D721Med (cell line): ENCODE data around the gene KDF1.

Experiments
- DNase-seq: peaks from one replicate; pipeline ENCODE4 v3.0.0; 2011; ENCODE audit warnings: low spot score; ENCODE audit not compliant: insufficient read length
- FAIRE-seq: peaks from 2 replicates; lab custom pipeline; 2011; peaks lifted over from hg19 to GRCh38; lab: Jason Lieb, UNC
- TF ChIP-seq, protein P1 (sequence below): IDR thresholded peaks from 2 replicates; pipeline ENCODE4 v1.5.1; 2012; ENCODE audit warnings: mild to moderate bottlenecking, control low read depth; ENCODE audit not compliant: insufficient read depth; ENCODE audit errors: missing control alignments

KDF1 gene

DNA sequence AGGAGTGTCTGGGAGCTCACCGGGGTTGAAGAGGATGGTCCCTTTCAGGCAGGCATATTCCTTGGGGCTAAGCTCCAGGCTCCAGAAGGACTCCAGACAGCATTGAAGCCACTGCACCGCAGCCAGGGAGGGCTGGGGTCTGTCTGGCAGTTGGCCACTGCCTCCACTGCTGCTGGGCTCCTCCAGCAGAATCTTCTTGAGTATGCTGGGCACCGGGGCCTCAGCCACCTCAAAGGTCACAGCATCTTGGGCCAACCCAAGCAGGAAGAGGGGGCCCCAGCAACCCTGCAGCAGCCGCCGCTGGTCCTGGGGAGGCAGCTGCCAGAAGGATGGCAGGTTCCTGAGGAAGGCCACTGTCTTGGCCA lies 46.9 kb downstream of the KDF1 start:
- TF ChIP-seq, protein P1, sequence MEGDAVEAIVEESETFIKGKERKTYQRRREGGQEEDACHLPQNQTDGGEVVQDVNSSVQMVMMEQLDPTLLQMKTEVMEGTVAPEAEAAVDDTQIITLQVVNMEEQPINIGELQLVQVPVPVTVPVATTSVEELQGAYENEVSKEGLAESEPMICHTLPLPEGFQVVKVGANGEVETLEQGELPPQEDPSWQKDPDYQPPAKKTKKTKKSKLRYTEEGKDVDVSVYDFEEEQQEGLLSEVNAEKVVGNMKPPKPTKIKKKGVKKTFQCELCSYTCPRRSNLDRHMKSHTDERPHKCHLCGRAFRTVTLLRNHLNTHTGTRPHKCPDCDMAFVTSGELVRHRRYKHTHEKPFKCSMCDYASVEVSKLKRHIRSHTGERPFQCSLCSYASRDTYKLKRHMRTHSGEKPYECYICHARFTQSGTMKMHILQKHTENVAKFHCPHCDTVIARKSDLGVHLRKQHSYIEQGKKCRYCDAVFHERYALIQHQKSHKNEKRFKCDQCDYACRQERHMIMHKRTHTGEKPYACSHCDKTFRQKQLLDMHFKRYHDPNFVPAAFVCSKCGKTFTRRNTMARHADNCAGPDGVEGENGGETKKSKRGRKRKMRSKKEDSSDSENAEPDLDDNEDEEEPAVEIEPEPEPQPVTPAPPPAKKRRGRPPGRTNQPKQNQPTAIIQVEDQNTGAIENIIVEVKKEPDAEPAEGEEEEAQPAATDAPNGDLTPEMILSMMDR, result no peak
- no peak for FAIRE-seq
- DNase-seq, result no peak

DNA sequence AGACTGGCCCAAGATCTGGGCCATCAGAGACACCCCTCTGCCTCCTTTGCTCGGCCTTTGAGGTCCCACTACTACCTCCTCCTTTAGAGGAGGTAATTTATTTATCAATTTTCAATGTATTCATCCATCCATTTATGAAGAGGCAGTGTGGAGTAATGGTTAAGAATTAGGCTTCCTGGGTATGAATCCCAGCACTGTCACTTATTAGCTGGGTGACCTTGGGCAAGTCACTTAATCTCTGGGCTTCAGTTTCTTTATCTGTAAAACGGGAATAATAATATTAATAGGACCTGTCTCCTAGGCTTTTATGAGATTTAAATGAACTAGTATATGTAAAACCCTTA lies 48.1 kb downstream of the KDF1 start:
- DNase-seq (no peak), FAIRE-seq (no peak)
- TF ChIP-seq, protein P1, result no peak

DNA sequence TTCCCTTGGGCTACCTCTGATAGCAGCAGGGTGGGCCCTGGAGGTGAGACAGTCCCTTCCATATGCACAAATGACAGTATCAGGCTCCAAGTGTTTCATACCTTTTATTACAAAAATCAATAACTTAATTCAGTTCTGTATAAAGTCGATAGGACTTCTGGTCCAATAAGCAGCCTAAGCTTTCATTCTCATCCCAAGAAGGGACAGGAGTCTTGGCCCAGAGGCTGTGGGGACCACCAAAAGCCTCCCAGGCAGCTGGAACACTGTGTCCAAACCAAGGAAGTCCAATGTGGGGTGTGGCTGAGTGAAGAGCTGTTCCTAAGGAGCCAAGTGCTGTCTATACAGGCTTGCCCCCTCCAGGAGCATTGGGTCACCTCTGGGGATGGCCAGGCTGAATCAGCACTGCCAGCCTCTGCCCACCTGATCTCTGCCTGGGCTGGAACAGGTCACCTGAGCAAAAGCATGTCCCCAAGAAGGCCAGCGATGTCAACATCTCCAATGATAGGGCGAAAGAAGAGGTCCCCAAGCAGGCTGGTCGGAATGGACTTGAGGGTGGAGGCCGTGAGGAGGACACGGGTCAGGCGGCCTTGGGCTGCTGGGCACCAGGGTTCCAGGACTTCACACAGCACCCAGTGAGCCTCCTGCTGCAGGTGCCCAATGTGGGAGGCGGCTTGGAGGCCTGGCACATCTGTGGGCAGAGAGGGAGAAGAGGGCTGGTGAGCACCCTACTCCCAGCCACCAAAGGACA lies 48.7 kb downstream of the KDF1 start:
- TF ChIP-seq, protein P1, result no peak
- DNase-seq, result no peak
- no peak for FAIRE-seq

DNA sequence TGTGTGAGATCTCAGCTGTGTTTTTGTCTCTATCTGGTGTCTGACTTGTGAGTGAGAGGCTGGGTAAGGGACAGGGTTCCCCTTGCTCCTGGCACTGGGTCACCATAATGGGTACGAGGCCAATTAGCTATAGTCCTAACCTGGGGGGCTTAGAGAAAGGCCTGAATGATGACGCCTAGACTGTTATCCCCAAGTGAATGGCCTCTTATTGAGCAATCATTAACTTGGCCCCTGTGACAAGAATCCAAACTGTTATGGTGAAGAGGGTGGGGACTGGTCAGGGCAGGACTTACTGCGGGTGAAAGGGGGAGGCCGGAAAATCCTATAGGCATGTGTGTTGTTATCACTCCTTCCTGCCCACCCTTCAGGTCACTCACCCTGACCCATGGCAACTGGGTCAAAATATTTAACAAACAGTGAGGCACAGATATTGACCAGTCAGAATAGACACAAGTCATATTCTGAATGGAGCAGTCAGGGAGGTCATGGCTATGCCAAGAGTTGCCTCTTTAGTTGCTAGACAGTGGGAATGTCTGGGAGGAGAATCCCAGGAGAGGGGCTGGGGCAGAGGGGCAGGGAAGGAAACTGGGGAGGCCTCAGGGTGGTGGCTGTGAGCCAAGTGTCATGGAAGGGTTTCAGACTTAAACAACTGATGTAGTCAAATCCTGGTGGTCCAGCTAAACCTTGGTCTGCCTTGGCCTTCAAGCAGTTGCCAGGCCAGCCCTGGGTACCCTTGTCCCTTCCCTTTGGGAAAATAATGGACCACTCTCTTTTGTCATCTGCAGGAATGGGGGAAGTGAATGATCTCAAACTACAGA lies 49.7 kb downstream of the KDF1 start:
- TF ChIP-seq, protein P1, result no peak
- DNase-seq (no peak), FAIRE-seq (no peak)

DNA sequence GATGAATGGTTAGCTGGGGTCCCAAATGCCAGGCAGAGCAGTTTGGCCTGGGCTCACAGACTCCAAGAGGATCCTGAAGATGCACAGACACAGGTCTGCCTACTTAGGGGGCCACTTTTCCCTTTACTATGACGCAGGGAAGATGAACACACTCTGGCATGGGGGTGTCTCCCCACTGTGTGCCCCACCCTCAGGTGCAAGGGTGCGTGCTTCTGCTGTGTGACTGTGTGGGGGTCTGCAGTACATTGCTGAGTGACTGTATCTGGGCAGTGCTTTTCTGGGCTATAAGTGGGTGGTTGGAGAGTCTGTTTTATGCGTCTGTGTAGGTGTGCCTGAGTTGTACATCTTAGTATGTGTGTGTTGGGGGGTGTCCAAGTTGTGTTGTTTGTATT lies 50.3 kb downstream of the KDF1 start:
- TF ChIP-seq, protein P1, result no peak
- DNase-seq (no peak), FAIRE-seq (no peak)

DNA sequence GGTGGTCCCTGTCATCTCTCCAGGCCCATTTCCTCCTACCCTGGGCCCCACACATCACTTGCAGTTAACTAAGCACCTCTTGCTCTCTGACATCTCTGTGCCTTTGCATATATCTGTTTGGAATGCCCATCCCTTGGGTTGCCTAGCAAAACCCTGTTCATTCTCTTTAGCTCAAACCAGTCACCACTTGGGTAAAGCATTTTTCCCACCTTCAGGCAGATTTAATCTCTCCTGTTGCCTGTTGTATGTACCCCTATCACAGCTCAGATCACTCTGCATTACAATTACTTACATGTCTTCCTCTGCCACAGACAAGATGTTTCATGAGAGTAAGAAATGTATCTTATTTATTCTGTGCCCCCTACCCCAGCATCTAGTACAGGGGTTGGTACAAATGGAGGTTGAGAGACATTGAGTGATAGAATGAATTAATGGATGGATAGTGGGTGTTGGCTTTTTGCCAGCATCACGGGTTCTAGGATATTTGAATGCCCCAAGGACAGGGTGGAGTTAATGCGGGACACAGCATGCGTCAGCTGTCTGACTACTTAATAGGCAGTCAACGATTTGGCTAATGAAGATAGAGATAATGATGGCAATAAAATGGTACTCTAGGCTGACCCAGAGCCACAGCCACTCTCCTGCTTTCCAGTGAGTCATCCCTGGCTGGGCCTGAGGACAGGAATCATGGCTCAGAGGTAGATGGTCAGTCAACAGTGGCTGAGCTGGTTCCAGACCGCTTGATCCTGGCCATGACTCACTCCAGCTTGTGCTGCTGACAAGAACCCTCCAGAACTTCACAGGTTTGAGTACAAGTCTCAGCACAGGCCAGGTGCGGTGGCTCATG lies 53.0 kb downstream of the KDF1 start:
- TF ChIP-seq, protein P1, result no peak
- no peak for DNase-seq
- FAIRE-seq, result no peak
